Stimulated activated naive CD8-positive, alpha-beta T cell treated with anti-CD3 and anti-CD28 coated beads, Interleukin-15, amount 100 ng/mL, for 72 hours (primary cell): ENCODE data around the gene HOXC12.

Experiments
- ATAC-seq: fragments of 150-1000 bp; cut with Tn5 transposase; 2 replicates; pipeline ENCODE4 v1.10.0; 2021; ENCODE audit warnings: mild to moderate bottlenecking, moderate library complexity
- DNase-seq, 2 donors: peaks; one replicate each; pipeline ENCODE4 v3.0.0; 2021 to 2022
- H3K27ac Mint-ChIP-seq, 2 donors: one replicate each; pipeline ENCODE4 v1.8.0; 2022; ENCODE audit warnings: mild to moderate bottlenecking in 2 of 2, mixed read lengths in 2 of 2, moderate library complexity in 2 of 2
- H3K27me3 Mint-ChIP-seq: one replicate; pipeline ENCODE4 v1.8.0; 2022; ENCODE audit warnings: mixed read lengths
- H3K4me1 Mint-ChIP-seq: one replicate; pipeline ENCODE4 v1.8.0; 2022; ENCODE audit warnings: mild to moderate bottlenecking, mixed read lengths
- H3K4me3 Mint-ChIP-seq, 2 donors: one replicate each; pipeline ENCODE4 v1.8.0; 2022; ENCODE audit warnings: mild to moderate bottlenecking in 2 of 2, mixed read lengths in 2 of 2, moderate library complexity in 1 of 2
- H3K9me3 Mint-ChIP-seq, 2 donors: one replicate each; pipeline ENCODE4 v1.8.0; 2022; ENCODE audit warnings: mixed read lengths in 2 of 2

The HOXC12 gene

DNA sequence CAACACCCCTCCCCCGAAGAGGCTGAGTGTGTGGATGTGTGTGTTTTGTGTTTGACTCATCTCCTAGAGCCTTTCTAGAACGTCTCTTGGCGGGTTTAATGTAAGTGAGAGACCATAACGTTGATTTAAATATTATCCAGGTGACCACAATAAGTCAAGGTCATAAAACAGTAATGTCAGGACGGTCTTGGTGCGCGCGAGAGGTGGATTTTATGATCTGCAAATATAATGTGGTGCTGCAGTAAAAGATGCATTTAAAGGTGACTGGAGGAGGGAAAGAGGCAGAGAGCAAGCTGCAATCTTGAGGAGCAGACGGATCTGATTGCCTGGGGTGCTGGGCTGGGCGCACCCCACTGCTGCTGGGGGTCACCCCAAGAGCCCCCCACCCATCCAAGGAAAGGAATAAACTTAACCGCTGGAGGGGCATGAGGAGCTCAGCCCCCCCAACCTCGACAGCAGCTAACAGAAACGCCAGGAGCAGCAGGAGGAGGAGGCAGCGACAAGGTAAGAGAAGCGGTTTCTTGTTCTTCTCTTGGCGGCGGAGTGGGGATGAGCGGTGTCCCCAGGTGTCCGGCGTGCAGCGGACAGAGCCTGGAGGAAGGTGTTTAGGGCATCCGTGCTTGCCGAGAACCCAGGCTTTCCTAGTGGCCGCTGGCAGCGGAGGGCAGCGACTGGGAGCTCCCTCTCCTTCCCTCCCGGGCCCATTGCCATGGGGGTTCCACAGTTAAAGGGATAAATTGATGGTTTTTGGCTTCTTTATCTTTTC, 35.8 kb downstream of the HOXC12 start:
- Mint-ChIP-seq H3K27me3 (peaks cover 100% of the 10 kb centered on the region), H3K27ac (no peak overlapping the region), H3K4me1 (peaks cover 84% of the 10 kb centered on the region), H3K4me3 (peak overlapping the region in 1 of 2 donors; percentile 1), H3K9me3 (no peaks in the 10 kb centered on the region)
- ATAC-seq, result no peak
- DNase-seq, result no peak

DNA sequence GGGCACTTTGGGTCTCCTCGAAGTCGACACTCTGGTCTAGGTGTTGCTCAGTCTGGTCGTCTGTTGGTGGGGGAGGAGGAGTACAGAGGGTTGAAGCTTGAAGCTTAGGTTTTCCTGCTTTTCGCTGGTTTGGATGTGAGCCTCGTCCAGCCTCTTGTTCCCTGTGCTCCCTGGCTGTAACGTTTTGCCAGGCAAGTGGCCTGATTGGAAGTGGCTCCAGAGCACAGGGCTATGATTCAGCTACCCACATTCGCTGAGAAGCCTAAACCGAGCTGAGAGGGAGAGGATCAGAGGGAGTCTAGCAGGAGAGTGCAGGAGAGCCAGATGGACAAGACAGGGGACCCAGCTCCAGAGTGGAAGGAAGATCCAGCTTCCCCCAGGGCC, 36.4 kb downstream of the HOXC12 start:
- H3K27ac Mint-ChIP-seq, result no peak overlapping the region
- no peak overlapping the region for H3K4me3 Mint-ChIP-seq
- H3K27me3 Mint-ChIP-seq, result peaks cover 100% of the 10 kb centered on the region
- H3K9me3 Mint-ChIP-seq, result no peaks in the 10 kb centered on the region
- DNase-seq (no peak), ATAC-seq (no peak)
- peaks cover 84% of the 10 kb centered on the region for H3K4me1 Mint-ChIP-seq

DNA sequence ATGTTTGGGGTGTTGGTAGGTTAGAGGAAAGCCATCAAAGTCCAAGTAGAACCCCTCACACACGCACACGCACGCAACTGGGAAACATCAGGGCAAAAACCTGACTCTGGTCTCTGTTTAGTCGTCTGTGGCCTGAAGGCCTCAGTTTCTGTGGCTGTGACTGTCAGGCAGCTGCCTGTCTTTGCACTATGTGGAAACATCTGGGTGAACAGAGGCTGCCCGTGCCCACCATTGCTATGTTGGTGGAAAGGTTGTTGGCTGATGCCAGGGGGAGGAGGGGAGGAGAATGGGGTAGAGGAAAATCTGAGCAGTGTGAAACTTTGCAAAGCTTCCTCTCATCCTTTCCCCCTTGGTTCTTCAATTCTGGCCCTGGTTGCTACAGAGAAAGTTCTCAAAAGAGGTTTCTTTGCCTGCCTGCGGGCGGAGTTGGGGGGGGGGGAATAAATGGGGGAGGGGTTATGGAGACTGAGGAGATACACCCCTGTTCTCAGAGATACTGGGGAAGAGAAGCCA, 37.7 kb downstream of the HOXC12 start:
- Mint-ChIP-seq H3K4me1 (peaks cover 84% of the 10 kb centered on the region), H3K27me3 (peaks cover 100% of the 10 kb centered on the region)

DNA sequence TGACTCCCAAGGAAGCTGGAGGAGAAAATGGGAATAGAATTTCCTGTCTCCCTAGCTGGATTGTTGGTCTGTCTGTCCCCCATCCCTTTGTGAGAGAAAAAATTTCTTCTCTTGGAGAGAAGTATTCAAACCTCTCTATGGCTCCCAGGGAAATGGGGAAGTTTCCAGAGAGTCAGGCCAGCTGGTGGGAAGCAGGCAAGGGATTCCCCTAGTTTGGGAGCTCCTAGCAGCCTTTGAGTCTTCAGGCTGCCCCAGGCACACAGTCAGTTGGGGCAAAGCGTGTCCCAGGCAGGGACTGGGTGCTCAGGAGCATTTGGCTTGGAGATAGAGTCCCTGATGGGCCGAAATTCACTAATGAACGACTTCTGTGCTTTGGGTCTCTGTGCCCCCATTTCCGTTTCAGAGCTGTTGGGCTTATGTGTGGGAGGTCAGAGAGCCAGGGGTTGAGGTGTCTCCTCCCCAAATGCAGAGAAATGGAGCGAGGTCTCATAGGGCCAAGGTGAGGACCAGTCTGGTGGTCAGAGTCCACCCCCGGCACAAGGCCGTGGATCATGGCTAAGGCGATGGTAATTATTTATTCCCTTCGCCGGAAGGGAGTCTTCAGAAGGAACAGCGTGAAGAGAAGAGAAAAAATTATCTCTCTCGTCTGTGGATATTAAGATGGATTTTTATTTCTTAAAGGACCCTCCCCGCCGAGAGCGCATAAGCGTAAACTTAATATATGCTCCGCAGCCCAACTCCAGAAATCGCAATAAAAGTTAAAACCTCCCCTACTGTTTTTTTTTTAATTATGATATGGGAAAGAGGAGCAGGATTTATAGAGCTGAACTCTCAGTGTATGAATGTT, 38.7 kb downstream of the HOXC12 start:
- DNase-seq, result no peak
- peaks cover 85% of the 10 kb centered on the region for H3K4me1 Mint-ChIP-seq
- no peaks in the 10 kb centered on the region for H3K9me3 Mint-ChIP-seq
- H3K4me3 Mint-ChIP-seq, result peak overlapping the region; percentile 61 to 70
- peaks cover 100% of the 10 kb centered on the region for H3K27me3 Mint-ChIP-seq
- H3K27ac Mint-ChIP-seq, result no peak overlapping the region
- ATAC-seq, result no peak

More for the DNA sequence above, 37.7 kb downstream of the HOXC12 start:
- H3K4me3 Mint-ChIP-seq, result no peak overlapping the region
- no peak for DNase-seq
- no peaks in the 10 kb centered on the region for H3K9me3 Mint-ChIP-seq
- H3K27ac Mint-ChIP-seq, result no peak overlapping the region
- no peak for ATAC-seq

DNA sequence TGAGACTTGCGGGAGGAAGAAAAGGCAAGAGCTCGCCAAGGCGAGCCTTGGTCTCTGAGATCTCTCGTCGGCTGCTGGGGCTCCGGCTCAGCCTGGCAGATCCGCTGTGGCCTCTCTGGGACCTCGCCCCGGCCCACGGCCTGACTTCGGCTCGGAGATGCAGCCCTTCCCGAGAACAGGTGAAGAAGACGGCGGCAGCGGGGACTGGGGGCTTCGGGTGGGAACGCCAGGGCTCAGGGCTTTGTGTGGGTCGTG, 39.2 kb downstream of the HOXC12 start:
- Mint-ChIP-seq H3K27me3 (peaks cover 100% of the 10 kb centered on the region), H3K4me3 (peak overlapping the region; percentile 61 to 70), H3K4me1 (peaks cover 80% of the 10 kb centered on the region), H3K9me3 (no peaks in the 10 kb centered on the region), H3K27ac (peak overlapping the region in 1 of 2 donors; percentile 23)
- ATAC-seq, result no peak
- DNase-seq, result no peak

DNA sequence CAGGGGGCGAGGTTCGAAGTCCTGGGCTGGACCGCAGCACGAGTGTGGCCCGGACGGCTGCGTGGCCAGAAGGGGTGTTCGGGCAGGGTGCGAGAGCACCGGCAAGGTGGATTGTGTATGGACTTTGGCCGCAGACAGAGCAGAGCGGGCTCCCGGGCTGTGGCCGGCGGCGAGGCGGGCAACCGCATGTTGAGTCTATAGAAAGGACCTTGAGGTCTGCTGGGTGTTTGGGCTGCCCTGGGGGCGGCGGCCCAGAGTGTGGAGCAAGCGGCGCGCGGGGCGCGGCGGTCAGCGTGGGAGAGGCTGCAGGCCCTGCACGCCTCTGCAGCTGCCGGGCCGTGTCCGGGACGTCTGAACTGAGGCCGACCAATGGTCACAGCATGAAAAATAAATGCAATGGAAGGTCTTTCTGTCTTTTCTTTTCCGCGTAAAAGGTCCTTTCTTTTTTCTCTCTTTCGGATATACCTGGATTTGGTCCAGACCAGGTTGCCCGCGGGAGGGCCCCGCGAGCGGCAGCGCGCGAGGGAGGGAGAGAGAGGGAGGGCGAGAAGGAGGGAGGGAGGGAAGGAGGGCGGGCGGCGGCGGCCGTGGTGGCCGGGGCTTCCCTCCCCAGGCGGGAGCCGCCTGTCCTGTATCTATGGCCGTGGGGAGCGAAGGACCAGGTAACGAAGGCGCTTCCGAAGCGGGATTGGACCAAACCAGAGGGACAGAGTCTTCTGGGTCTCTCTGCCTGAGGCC, 39.7 kb downstream of the HOXC12 start:
- no peak for ATAC-seq
- Mint-ChIP-seq H3K27me3 (peaks cover 100% of the 10 kb centered on the region), H3K9me3 (no peaks in the 10 kb centered on the region), H3K27ac (peak overlapping the region in 1 of 2 donors; percentile 23), H3K4me1 (peaks cover 76% of the 10 kb centered on the region), H3K4me3 (peak overlapping the region; percentile 85 to 87)
- DNase-seq, result no peak

DNA sequence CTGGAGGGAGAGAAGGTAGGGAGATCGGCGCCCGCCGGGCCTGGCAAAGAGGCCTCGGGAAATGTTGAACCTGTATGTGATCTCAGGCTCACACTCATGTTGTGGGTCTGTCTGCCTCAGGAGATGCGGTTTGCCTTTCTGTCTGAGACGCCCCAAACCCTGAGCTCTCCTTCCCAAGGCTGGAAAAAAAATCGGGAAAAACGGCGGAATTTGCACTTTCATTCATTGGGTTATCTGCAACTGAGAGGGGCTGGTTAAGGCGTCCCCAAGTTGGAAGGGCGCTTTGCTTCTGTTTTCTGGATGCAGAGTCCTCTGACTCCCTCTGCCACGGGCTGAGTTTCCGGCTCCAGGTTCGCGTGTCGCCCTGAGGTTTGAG, 40.3 kb downstream of the HOXC12 start:
- DNase-seq (no peak), ATAC-seq (peak; percentile 14)
- peaks cover 100% of the 10 kb centered on the region for H3K27me3 Mint-ChIP-seq
- peak overlapping the region; percentile 85 to 87 for H3K4me3 Mint-ChIP-seq
- H3K9me3 Mint-ChIP-seq, result no peaks in the 10 kb centered on the region
- H3K27ac Mint-ChIP-seq, result no peak overlapping the region
- H3K4me1 Mint-ChIP-seq, result peaks cover 76% of the 10 kb centered on the region

DNA sequence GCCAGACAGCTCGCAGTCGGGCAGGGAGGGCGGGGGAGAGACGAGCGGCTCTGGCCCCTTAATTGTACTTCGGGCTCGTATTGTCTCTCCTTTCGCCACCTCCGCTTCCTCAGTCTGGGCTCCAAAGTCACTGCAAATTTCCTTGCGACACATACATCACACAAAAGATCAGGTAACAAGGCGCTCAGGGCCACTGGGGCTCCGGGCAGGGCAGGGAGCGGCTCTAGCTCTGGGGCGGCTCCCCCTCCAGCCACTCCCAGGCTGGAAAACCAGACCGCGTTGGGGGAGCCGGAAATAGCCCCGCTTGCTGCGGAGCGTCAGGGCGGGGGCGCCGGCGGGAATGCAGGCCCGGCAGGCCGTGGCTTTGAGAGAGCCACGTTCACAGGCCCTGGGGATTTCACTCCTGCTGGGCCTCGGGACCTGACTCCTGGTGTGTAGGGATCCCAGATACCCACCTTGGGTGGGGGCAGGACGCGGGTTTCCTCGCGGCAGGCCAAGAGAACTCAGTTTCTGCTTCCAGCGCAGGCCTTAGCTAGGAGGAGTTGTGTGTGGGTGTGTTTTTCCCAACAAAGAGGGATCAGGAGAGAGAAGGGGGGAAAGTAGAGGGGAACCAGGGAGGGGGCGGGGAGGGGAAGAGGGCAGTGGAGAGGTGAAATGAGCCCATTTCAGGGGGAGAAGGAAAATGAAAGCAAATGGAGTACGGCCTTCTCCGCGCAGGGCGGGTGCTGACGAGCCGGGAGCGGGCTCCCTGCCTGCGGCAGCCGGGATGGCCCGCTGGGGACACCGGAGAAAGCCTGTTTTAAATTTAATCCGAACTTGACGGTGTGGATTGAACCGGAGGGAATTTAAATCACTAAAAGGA, 40.9 kb downstream of the HOXC12 start:
- no peaks in the 10 kb centered on the region for H3K9me3 Mint-ChIP-seq
- DNase-seq, result no peak
- peak overlapping the region; percentile 40 to 65 for H3K27ac Mint-ChIP-seq
- peak overlapping the region; percentile 85 to 87 for H3K4me3 Mint-ChIP-seq
- H3K4me1 Mint-ChIP-seq, result peaks cover 75% of the 10 kb centered on the region
- H3K27me3 Mint-ChIP-seq, result peaks cover 100% of the 10 kb centered on the region
- peak; percentile 47 for ATAC-seq

DNA sequence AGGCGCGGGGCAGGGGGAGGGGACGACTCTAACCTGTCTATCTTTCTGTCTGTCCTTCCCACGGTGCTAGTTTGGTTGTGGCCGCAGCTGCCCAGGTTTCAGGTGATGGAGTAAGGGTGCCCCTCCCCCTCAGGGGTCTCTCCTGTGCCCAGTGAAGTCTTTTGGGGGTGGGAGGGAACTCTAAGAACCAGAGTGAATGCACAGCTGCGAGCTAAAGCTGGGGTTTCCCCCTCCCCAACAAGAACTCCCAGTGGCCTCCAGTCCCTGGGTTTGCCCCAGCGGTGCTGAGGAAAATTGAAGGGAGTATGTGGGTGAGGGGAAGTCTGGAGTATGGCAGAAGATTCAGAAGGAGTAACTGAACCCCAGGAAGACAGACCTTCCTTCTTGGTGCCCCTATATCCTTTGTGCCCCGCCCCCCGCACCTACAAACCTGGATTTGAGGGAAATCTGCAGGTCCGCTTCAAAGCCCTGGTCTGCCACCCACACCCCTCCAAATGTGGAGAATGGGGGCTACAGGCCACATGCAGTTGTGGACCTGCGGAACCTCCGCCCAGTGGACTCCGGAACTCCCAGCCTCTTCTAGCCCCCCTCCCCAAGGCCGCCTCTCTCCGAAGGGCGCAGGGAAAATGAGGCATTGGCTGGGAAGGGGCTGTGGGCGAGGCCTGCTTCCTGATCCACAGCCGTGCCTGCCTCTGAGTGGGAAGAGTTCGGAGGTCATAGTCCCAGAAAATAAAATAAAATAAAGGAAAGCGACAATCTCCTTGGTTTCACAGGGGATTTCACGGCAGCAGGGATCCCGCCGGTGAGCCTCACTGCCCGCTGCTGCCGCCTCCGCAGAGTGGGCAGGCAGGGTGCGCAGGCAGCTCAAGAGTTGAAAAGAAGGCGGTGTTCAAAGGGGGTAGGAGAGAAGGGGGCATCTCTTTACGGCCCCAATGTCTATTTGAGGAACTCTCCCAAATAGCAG, 41.8 kb downstream of the HOXC12 start:
- ATAC-seq (peak; percentile 3), DNase-seq (no peak)
- Mint-ChIP-seq H3K27me3 (peaks cover 100% of the 10 kb centered on the region), H3K27ac (peak overlapping the region in 1 of 2 donors; percentile 34), H3K9me3 (no peaks in the 10 kb centered on the region), H3K4me1 (peaks cover 67% of the 10 kb centered on the region), H3K4me3 (peak overlapping the region; percentile 85 to 87)

DNA sequence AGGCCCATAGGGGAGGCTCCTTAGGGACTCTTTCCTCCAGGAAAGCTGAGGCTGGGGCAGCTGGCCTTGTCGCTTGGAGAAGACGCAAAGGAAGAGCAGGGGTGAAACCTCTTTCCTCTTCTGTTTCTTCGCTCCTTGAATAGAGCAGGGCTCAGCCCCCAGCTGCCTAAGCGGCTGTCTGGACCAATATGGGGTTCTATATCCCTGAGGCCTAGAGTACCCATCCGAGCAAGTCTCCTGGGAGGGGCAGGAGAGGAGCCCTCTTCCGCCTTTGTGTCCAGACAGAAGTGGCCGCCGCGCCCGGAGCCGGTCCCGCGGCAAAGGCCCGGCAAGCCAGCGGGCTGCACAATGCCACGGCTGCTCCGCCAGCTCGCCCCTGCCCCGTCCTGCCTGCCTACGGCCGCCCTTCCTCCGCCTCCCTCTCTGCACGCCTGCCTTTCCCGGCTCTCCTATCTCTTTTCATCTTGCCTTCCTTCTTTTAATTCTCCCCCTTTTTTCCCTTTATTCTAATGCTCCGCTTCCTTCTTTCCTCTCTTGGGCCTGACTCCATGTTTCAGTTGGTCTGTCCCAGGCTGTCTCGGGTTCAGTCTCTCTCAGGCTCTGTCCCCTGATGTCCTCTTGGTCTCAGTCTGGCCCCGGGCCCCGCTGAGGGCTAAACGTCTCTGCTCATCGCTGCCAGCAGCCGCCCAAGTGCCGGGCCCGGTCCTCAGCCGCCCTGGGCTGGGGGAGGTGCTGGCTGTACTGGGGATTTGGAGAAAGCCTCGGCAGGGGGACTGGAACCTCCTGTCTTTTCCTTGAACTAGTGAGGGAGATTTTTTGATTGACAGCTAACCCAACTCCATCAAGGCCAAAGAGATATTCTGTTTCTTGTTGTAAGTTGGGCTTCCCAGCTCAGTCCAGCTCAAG, 42.8 kb downstream of the HOXC12 start:
- ATAC-seq, result no peak
- H3K27ac Mint-ChIP-seq, result no peak overlapping the region

DNA sequence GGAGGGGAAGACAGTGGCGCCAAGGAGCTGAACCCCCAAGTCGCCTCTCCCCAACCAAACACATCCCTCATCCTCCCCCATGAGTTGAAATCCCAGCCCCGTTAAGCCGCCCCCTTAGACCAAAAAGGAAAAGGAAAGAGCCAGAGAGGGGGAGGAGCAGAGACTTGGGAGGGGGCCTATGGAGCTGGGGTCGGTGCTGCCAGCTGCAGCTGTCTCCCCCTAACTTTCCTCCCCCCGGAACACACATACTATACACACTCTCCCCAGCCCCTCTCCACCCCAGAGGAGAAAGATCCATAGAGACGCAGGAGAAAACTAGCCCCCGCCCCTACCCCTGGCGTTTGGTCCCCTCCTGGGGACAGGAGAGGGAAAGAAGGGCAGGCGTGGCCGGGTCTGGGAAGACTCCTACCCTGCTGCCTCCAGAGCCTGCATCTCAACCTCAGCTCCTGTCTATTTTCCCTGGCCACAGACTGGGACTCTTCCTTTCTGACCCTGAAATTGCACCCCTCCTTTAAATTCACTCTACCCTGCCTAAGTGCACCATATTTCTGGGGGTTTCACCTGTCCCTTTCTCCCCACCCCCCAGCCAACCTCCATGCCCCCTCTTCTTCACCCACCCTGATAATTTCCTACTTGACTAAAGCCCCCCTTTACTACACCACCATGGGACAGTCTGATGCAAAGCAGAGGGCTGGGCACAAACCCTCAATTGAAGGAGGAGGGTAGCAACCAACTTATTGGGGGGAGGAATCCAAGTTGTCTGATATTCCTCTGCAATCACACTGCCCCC, 43.6 kb downstream of the HOXC12 start:
- H3K27ac Mint-ChIP-seq, result no peak overlapping the region
- H3K4me1 Mint-ChIP-seq, result peaks cover 63% of the 10 kb centered on the region
- H3K9me3 Mint-ChIP-seq, result no peaks in the 10 kb centered on the region
- H3K27me3 Mint-ChIP-seq, result peaks cover 100% of the 10 kb centered on the region
- H3K4me3 Mint-ChIP-seq, result no peak overlapping the region
- DNase-seq (no peak), ATAC-seq (no peak)

More for the DNA sequence above, 42.8 kb downstream of the HOXC12 start:
- peaks cover 100% of the 10 kb centered on the region for H3K27me3 Mint-ChIP-seq
- no peaks in the 10 kb centered on the region for H3K9me3 Mint-ChIP-seq
- no peak for DNase-seq
- H3K4me1 Mint-ChIP-seq, result peaks cover 62% of the 10 kb centered on the region
- H3K4me3 Mint-ChIP-seq, result peak overlapping the region in 1 of 2 donors; percentile 3

DNA sequence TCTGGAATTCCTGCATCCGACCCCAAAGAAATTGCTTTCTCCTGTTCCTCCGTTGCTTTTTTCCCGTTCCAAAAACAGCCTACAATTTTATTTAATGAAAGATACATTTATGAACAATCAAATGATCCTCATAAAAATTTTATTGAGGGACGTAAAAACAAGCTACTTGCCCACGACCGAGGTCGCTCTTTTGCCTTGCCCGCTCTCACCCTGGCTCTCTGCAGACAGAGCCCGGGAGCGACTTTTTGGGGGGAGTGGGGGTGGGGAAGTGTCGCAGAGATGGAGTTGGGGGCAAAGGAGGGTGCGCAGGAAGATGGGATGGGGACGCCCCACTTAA, 44.2 kb downstream of the HOXC12 start:
- ATAC-seq, result no peak
- H3K9me3 Mint-ChIP-seq, result no peaks in the 10 kb centered on the region
- no peak overlapping the region for H3K4me3 Mint-ChIP-seq
- DNase-seq, result no peak
- peaks cover 100% of the 10 kb centered on the region for H3K27me3 Mint-ChIP-seq
- H3K4me1 Mint-ChIP-seq, result peaks cover 57% of the 10 kb centered on the region
- no peak overlapping the region for H3K27ac Mint-ChIP-seq
